GM23338 (cell line): ENCODE data around the gene ATF3. TPM values are rescaled to one million over a fixed set of nuclear protein-coding genes. Genes with fewer than 3 reads are reported as not detected.

Source experiments
- ATAC-seq: fragments of 200-7000 bp; cut with Tn5 transposase; 3 replicates; pipeline ENCODE4 v1.9.1; 2020
- DNase-seq: peaks from one replicate; pipeline ENCODE4 v3.0.0-alpha.2; 2015; ENCODE audit warnings: low spot score
- H2AFZ ChIP-seq: fragments of 200-600 bp; sonication (generic); 2 replicates; pipeline ENCODE4 v1.8.0; 2016; ENCODE audit warnings: antibody characterized with exemption, mild to moderate bottlenecking, moderate library complexity
- H3F3A ChIP-seq: fragments of 200-600 bp; sonication (generic); replicated peaks from 2 replicates; pipeline ENCODE4 v1.8.0; 2017; ENCODE audit warnings: antibody characterized with exemption, mixed run types, low read depth
- H3K27ac ChIP-seq: fragments of 200-600 bp; sonication (generic); 2 replicates; pipeline ENCODE4 v1.6.1; 2016; ENCODE audit warnings: low read depth
- H3K27me3 ChIP-seq: fragments of 200-600 bp; sonication (generic); 2 replicates; pipeline ENCODE4 v1.8.0; 2016; ENCODE audit warnings: mild to moderate bottlenecking, mixed run types, moderate library complexity; ENCODE audit not compliant: insufficient read depth
- H3K36me3 ChIP-seq: fragments of 200-600 bp; sonication (generic); 2 replicates; pipeline ENCODE4 v1.8.0; 2016; ENCODE audit warnings: mild to moderate bottlenecking; ENCODE audit not compliant: insufficient read depth
- H3K4me1 ChIP-seq: fragments of 200-600 bp; sonication (generic); 2 replicates; pipeline ENCODE4 v1.8.0; 2016; ENCODE audit warnings: mild to moderate bottlenecking, moderate library complexity; ENCODE audit not compliant: insufficient read depth
- H3K4me2 ChIP-seq: fragments of 200-600 bp; sonication (generic); 2 replicates; pipeline ENCODE4 v1.7.1; 2017; ENCODE audit warnings: mixed run types
- H3K4me3 ChIP-seq: fragments of 200-600 bp; sonication (generic); 2 replicates; pipeline ENCODE4 v1.6.1; 2016; ENCODE audit warnings: mixed run types
- H3K79me2 ChIP-seq: fragments of 200-600 bp; sonication (generic); replicated peaks from 2 replicates; pipeline ENCODE4 v1.8.0; 2017; ENCODE audit warnings: mild to moderate bottlenecking; ENCODE audit not compliant: insufficient read depth
- H3K9me2 ChIP-seq: fragments of 200-600 bp; sonication (generic); 2 replicates; pipeline ENCODE4 v1.8.0; 2017; ENCODE audit not compliant: insufficient read depth
- H4K20me1 ChIP-seq: fragments of 200-600 bp; sonication (generic); replicated peaks from 2 replicates; pipeline ENCODE4 v1.8.0; 2017; ENCODE audit warnings: mild to moderate bottlenecking; ENCODE audit not compliant: insufficient read depth
- H3K27ac Mint-ChIP-seq: 2 replicates; pipeline ENCODE4 v1.8.0; 2020; ENCODE audit warnings: inconsistent platforms, mild to moderate bottlenecking, moderate library complexity, mixed read lengths
- H3K27me3 Mint-ChIP-seq: 3 replicates; pipeline ENCODE4 v1.8.0; 2022; ENCODE audit warnings: low read depth, mild to moderate bottlenecking, moderate library complexity, mixed read lengths, inconsistent platforms; ENCODE audit not compliant: insufficient read depth, poor library complexity
- H3K36me3 Mint-ChIP-seq: 3 replicates; pipeline ENCODE4 v1.8.0; 2021; ENCODE audit warnings: low read depth, mild to moderate bottlenecking, inconsistent platforms, moderate library complexity, mixed read lengths
- H3K4me1 Mint-ChIP-seq: 3 replicates; pipeline ENCODE4 v1.8.0; 2020; ENCODE audit warnings: mild to moderate bottlenecking, inconsistent platforms, mixed read lengths
- H3K4me3 Mint-ChIP-seq: 3 replicates; pipeline ENCODE4 v1.8.0; 2021; ENCODE audit warnings: moderate library complexity, mild to moderate bottlenecking, inconsistent platforms, mixed read lengths
- H3K9me3 Mint-ChIP-seq: 3 replicates; pipeline ENCODE4 v1.8.0; 2020; ENCODE audit warnings: moderate library complexity, mild to moderate bottlenecking, inconsistent platforms, mixed read lengths
- CREB1 ChIP-seq: fragments of 250-450 bp; sonication (Bioruptor Pico); IDR thresholded peaks from 2 replicates; pipeline ENCODE4 v1.5.0; 2020; ENCODE audit warnings: low read depth, mild to moderate bottlenecking, moderate library complexity
- CTCF ChIP-seq, 2 experiments: fragments of 200-600 bp in 1 of 2; sonication (generic) in 1 of 2; conservative IDR thresholded peaks; 2 replicates each; pipeline versions ENCODE4 v1.5.1 to v1.6.1; 2016 to 2017; ENCODE audit warnings: antibody characterized with exemption in 2 of 2, low read depth in 2 of 2, mild to moderate bottlenecking in 2 of 2, moderate library complexity in 1 of 2
- ETS1 ChIP-seq: IDR thresholded peaks from 2 replicates; pipeline ENCODE4 v1.6.1; 2016; ENCODE audit warnings: antibody characterized with exemption
- EZH2 ChIP-seq: fragments of 200-600 bp; sonication (generic); IDR thresholded peaks from one replicate; pipeline ENCODE4 v1.8.0; 2017; ENCODE audit warnings: antibody characterized with exemption, mild to moderate bottlenecking, low read depth; ENCODE audit not compliant: unreplicated experiment
- EZH2phosphoT487 ChIP-seq: fragments of 200-600 bp; sonication (generic); IDR thresholded peaks from one replicate; pipeline ENCODE4 v1.8.1; 2018; ENCODE audit warnings: antibody characterized with exemption; ENCODE audit not compliant: unreplicated experiment
- JUNB ChIP-seq: IDR thresholded peaks from one replicate; pipeline ENCODE4 v1.6.1; 2016; ENCODE audit warnings: antibody characterized with exemption; ENCODE audit not compliant: unreplicated experiment
- NANOG ChIP-seq: IDR thresholded peaks from 2 replicates; pipeline ENCODE4 v1.6.1; 2016; ENCODE audit warnings: antibody characterized with exemption, borderline replicate concordance
- POLR2AphosphoS5 ChIP-seq: IDR thresholded peaks from 2 replicates; pipeline ENCODE4 v1.6.1; 2016; ENCODE audit warnings: antibody characterized with exemption, low read depth
- REST ChIP-seq: IDR thresholded peaks from one replicate; pipeline ENCODE4 v1.6.1; 2018; ENCODE audit warnings: antibody characterized with exemption; ENCODE audit not compliant: unreplicated experiment
- STAT1 ChIP-seq: IDR thresholded peaks from one replicate; pipeline ENCODE4 v1.6.1; 2016; ENCODE audit warnings: antibody characterized with exemption; ENCODE audit not compliant: unreplicated experiment
- ZNF114 ChIP-seq: fragments of 250-450 bp; sonication (Bioruptor Pico); IDR thresholded peaks from 2 replicates; pipeline ENCODE4 v1.5.0; 2020; ENCODE audit warnings: mild to moderate bottlenecking, moderate library complexity
- ZNF331 ChIP-seq: fragments of 250-450 bp; sonication (Bioruptor Pico); IDR thresholded peaks from 2 replicates; pipeline ENCODE4 v1.5.0; 2020; ENCODE audit warnings: low read depth, mild to moderate bottlenecking, moderate library complexity
- ZNF462 ChIP-seq: fragments of 250-450 bp; sonication (Bioruptor Pico); IDR thresholded peaks from 2 replicates; pipeline ENCODE4 v1.5.0; 2020; ENCODE audit warnings: mild to moderate bottlenecking, moderate library complexity
- polyA plus RNA-seq: library from polyadenylated mRNA; unstranded; fragments of >200 nt; fragmentation: Nextera tagmentation; extraction: Ambion mirVana; gene quantifications from 2 replicates; pipeline ENCODE4 v1.2.1, GENCODE V29; 2016
- total RNA-seq: library from RNA; depleted of rRNA; stranded (reverse); fragments of >200 nt; shearing (Covaris generic); gene quantifications from 2 replicates; pipeline ENCODE4 v1.2.3, GENCODE V29; 2014

Gene ATF3
- total and polyA plus RNA-seq, 2 experiments from 2014 or later: 12.6 to 17.2 TPM

- TF ChIP-seq ZNF462 (no peak), ETS1 (no peak), REST (no peak), CTCF (conservative IDR thresholded peaks at IDR 0.05; ENCODE audit: low read depth in 2 of 2) (no peak), JUNB (no peak), ZNF114 (no peak), NANOG (no peak), ZNF331 (CRISPR knock-in tag) (no peak), CREB1 (no peak), STAT1 (no peak), POLR2AphosphoS5 (no peak), EZH2phosphoT487 (no peak), EZH2 (no peak)
- H3K4me1 ChIP-seq: no peaks in the 10 kb centered on the region
- H2AFZ ChIP-seq: no peak overlapping the region
- no peak overlapping the region for H3K4me3 ChIP-seq
- no peak for ATAC-seq
- DNase-seq: no peak
- Mint-ChIP-seq H3K27me3 (no peaks in the 10 kb centered on the region), H3K36me3 (no peaks in the 10 kb centered on the region; the same call in 2 of the 3 replicates), H3K27ac (no peak overlapping the region), H3K4me3 (no peak overlapping the region), H3K4me1 (peaks cover 11% of the 10 kb centered on the region), H3K9me3 (no peaks in the 10 kb centered on the region)
- no peaks in the 10 kb centered on the region for H3K27me3 ChIP-seq
- H3K36me3 ChIP-seq: no peaks in the 10 kb centered on the region
- no peaks in the 10 kb centered on the region for H3K79me2 ChIP-seq
- no peaks in the 10 kb centered on the region for H3K9me2 ChIP-seq
- H3K4me2 ChIP-seq: no peak overlapping the region
- H4K20me1 ChIP-seq: no peaks in the 10 kb centered on the region
- H3F3A ChIP-seq: no peaks in the 10 kb centered on the region
- no peak overlapping the region for H3K27ac ChIP-seq
Measured at GRCh38 chr1:212565079-212565478, 43.5 kb upstream of the ATF3 start.
